ENCODE data around the gene PANK3. TPM values are rescaled to one million over a fixed set of nuclear protein-coding genes. Genes with fewer than 3 reads are reported as not detected.

PANK3 gene
- total and polyA plus RNA-seq, 9 of the 15 experiments (the other 6 are each of a cell fraction or from before 2014, with no cell fraction given), result 5.9 to 50.4 (median 29.7) TPM

DNA sequence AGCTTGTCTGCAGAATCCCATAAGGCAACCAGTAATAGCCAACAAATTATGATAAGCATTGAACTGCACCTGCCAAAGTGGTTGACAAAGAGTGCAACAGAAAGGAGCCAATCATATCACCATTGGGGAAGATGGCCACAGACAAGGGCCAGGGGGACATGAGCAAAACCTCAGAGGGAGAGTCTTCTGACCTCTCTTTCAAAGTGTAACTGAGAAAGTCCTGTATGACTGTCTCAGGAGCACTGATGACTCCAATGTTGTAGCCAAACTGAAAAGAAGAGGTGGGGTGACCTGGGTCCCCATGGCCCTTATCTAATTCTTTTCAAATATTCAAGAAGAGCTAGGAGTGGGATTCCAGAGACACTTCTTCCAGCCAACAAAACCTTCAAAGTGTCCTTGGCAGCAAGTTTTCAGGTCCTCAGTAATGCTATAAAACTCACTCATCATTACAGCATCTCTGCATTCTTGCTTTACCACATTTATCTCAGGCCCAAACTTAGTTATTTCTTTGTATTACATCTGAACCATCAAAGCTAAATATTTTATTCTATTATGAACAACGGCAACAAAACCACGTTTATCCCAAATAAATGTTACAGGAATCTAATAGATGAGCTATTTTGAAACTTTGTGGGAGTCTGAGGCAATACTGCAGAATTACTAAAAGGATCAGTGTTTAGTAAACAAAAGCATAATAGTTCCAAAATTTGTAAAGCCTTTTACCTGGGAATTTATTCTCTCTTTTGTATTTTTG, 25.6 kb downstream of the PANK3 start (continued):
- TF ChIP-seq ZNF586 (CRISPR knock-in tag; conservative IDR thresholded peaks at IDR 0.05), result no peak
- no peak for TF ChIP-seq SIRT6 (IDR thresholded peaks at IDR 0.05; ENCODE audit: low read depth, low read length)

DNA sequence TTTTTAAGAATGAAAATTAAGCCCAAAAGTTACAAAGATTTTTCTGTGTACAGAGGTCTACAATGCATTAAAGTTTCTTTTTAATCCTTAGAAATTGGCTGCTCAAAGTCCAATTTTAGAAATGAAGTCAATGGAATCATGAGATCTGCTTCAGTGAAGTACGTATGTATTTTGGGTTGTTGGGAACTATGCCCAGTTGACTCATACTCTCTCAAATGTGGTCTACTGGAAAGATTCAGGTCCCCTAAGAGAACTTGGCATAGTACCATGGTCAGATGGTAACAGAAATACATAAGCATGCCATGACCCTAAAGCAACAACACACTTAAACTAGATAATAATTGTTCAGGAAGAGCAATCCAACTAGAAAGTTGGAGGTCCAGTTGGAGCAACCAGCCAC, 27.0 kb downstream of the PANK3 start:
- H3K36me3 ChIP-seq (ENCODE audit: control insufficient read depth, insufficient read depth, low read length), result peaks cover 74% of the 10 kb centered on the region
- no peak overlapping the region for H3K4me3 ChIP-seq
- no peak overlapping the region for H3K27ac ChIP-seq (ENCODE audit: extremely low read depth, low read depth, low read length)
- 65% methylated on average over 1 of the region's 1 CpG for WGBS (ENCODE audit: insufficient coverage, low coverage, missing lambda C conversion rate)
- ATAC-seq, result no peak
- ChIA-PET POLR2A (no interaction called here), CTCF (ENCODE audit: low intra/inter-chr PET ratio) (no interaction called here)
- no TSS peak for BruUV-seq (replicated peaks)
- intact Hi-C loops (cut with micrococcal nuclease), result no loop called here
- FAIRE-seq, result no peak
- no peak overlapping the region for H2AFZ ChIP-seq (ENCODE audit: low read depth, low read length)
- DNase-seq (ENCODE audit: extremely low read depth in 1 of 4, low spot score in 3 of 4), result no peak
- no peaks in the 10 kb centered on the region for H4K20me1 ChIP-seq (replicated peaks; ENCODE audit: control insufficient read depth, insufficient read depth, low read length)
- H3K4me2 ChIP-seq (ENCODE audit: insufficient read depth, low read length), result no peak overlapping the region
- H3K9me3 ChIP-seq (replicated peaks; ENCODE audit: control insufficient read depth, insufficient read depth, low read depth, low read length), result no peaks in the 10 kb centered on the region
- no peak overlapping the region for H3K9ac ChIP-seq (ENCODE audit: insufficient read depth in 1 of 2, low read depth in 2 of 2, low read length in 2 of 2)
- peaks cover 7% of the 10 kb centered on the region; the same call in 1 of the 3 replicates for H3K79me2 ChIP-seq (ENCODE audit: control insufficient read depth, insufficient read depth, low read length)
- no peaks in the 10 kb centered on the region for H3K4me1 ChIP-seq (replicated peaks in 1 of 2; ENCODE audit: control insufficient read depth in 2 of 2, insufficient read depth in 2 of 2, low read length in 2 of 2)
- in situ Hi-C loops (cut with MboI), result no loop called here
- H3K9me1 ChIP-seq (ENCODE audit: control insufficient read depth, insufficient read depth, low read length), result no peaks in the 10 kb centered on the region
- H3K27me3 ChIP-seq (ENCODE audit: control insufficient read depth in 2 of 2, insufficient read depth in 2 of 2, low read length in 2 of 2), result no peaks in the 10 kb centered on the region
- TF ChIP-seq ZKSCAN3 (CRISPR knock-in tag; IDR thresholded peaks at IDR 0.05) (no peak), CCAR2 (IDR thresholded peaks at IDR 0.05; ENCODE audit: low read depth, low read length) (no peak), HDAC1 (IDR thresholded peaks at IDR 0.05) (no peak), ZNF384 (IDR thresholded peaks at IDR 0.05; ENCODE audit: low read depth, low read length) (no peak), KDM5B (IDR thresholded peaks at IDR 0.05; ENCODE audit: insufficient replicate concordance, low read depth, low read length) (no peak), CBX8 (IDR thresholded peaks at IDR 0.05; ENCODE audit: borderline replicate concordance, extremely low read depth, low read depth, low read length, poor library complexity, severe bottlenecking) (no peak), NFIC (IDR thresholded peaks at IDR 0.05) (no peak), ETV5 (CRISPR knock-in tag; IDR thresholded peaks at IDR 0.05; ENCODE audit: low read depth) (no peak), MIER1 (IDR thresholded peaks at IDR 0.05; ENCODE audit: low read depth) (no peak), SETDB1 (IDR thresholded peaks at IDR 0.05; ENCODE audit: low read length) (no peak), ARID4B (CRISPR knock-in tag; IDR thresholded peaks at IDR 0.05) (no peak)
- TF ChIP-seq, protein P1, sequence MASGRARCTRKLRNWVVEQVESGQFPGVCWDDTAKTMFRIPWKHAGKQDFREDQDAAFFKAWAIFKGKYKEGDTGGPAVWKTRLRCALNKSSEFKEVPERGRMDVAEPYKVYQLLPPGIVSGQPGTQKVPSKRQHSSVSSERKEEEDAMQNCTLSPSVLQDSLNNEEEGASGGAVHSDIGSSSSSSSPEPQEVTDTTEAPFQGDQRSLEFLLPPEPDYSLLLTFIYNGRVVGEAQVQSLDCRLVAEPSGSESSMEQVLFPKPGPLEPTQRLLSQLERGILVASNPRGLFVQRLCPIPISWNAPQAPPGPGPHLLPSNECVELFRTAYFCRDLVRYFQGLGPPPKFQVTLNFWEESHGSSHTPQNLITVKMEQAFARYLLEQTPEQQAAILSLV (tag; IDR thresholded peaks at IDR 0.05), result no peak

Measured in K562 (cell line).